Aorta (tissue), 5 donors: Measurements from ENCODE around the gene CDH12. TPM values are rescaled to one million over a fixed set of nuclear protein-coding genes. Genes with fewer than 3 reads are reported as not detected.
"Not testable (repeated sequence)": the region's sequence is repeated elsewhere in the genome, so short reads cannot be mapped to it uniquely, and the experiment has no call there.

Experiments used
- ATAC-seq: fragments of 200-7000 bp; cut with Tn5 transposase; one replicate; pipeline ENCODE4 v1.9.1; 2022; ENCODE audit warnings: moderate library complexity; ENCODE audit not compliant: low FRiP score
- DNase-seq, 2 donors: peaks; one replicate each; pipeline ENCODE4 v3.0.0-alpha.2; 2020
- H3K27ac ChIP-seq, 2 donors: one replicate each; pipeline ENCODE4 v1.5.1; 2013; ENCODE audit warnings: low read length in 2 of 2, mild to moderate bottlenecking in 2 of 2, moderate library complexity in 2 of 2, control low read depth in 1 of 2, inconsistent platforms in 1 of 2, low read depth in 1 of 2
- H3K27me3 ChIP-seq, 2 donors: one replicate each; pipeline ENCODE4 v1.6.1; 2013; ENCODE audit warnings: control low read depth in 1 of 2, low read length in 1 of 2, mild to moderate bottlenecking in 1 of 2, moderate library complexity in 1 of 2; ENCODE audit not compliant: insufficient read depth in 2 of 2, control insufficient read depth in 1 of 2
- H3K36me3 ChIP-seq, 2 donors: one replicate each; pipeline ENCODE4 v1.6.1; 2013; ENCODE audit warnings: control low read depth in 1 of 2, low read length in 1 of 2, mild to moderate bottlenecking in 1 of 2; ENCODE audit not compliant: insufficient read depth in 2 of 2, control insufficient read depth in 1 of 2
- H3K4me1 ChIP-seq, 2 donors: one replicate each; pipeline ENCODE4 v1.6.1; 2013; ENCODE audit warnings: low read length in 2 of 2, control low read depth in 1 of 2, mild to moderate bottlenecking in 1 of 2, moderate library complexity in 1 of 2; ENCODE audit not compliant: insufficient read depth in 2 of 2, control insufficient read depth in 1 of 2
- H3K4me3 ChIP-seq, 2 donors: one replicate each; pipeline ENCODE4 v1.5.1; 2013; ENCODE audit warnings: low read length in 2 of 2, control low read depth in 1 of 2, mild to moderate bottlenecking in 1 of 2
- H3K9me3 ChIP-seq: one replicate; pipeline ENCODE4 v1.6.1; 2013; ENCODE audit warnings: mild to moderate bottlenecking, low read length; ENCODE audit not compliant: control insufficient read depth
- WGBS, 2 donors: extraction: QIAGEN DNeasy Blood & Tissue Kit; methylation state at CpG; one replicate each; pipeline ENCODE4 v1.1.7; 2013; 5-methylcytosine and 5-hydroxymethylcytosine counted together
- intact Hi-C, 2 donors: fragments of 100-400 bp; cut with DNase I; formaldehyde crosslinking; loops; one replicate each; pipeline versions ENCODE4 v1.14.2 to v1.15.0; 2022
- polyA plus RNA-seq, 2 donors: library from polyadenylated mRNA; stranded (reverse); fragments of 200-250 nt; gene quantifications; one replicate each; pipeline ENCODE4 v1.2.3, GENCODE V29; 2013
- total RNA-seq, 2 donors: library from RNA; stranded (reverse); fragmentation: NEBNext Ultra II Directional; extraction: Animal tissue kit (Norgen Biotek cat#: 25700); gene quantifications; one replicate each; pipeline ENCODE4 v1.2.1, GENCODE V29; 2021
- donor health status: healthy with polysubstance abuse.
- donor health status: Bipolar disorder and iron deficiency.
- donor health status: DM: no; HTN: no; CAD: no.
- donor health status: DM: no; HTN: no; CAD: no.
- donor health status: DM: yes; HTN: yes; CAD: no.

CDH12 gene
- total and polyA plus RNA-seq, 4 donors, result not detected

DNA sequence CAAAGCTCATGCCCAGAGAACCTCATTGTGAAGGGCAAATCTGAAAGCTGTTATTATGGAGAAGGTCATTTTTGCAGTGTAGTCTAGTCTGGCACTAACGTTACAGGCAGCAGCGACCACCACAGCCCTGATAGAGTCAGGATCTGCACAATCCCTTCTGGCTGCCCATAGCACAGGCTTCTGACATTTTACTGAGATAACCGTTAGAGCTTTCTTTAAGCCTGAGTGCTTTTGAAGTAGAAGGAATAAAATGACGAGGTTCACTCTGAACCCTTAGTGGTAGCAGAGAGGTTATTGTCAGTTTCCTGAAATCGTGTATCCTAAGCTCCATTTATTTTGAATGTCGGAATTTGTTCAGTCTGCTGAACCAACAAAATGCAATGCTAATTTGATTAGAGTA is 505.1 kb downstream of the CDH12 start:
- H3K9me3 ChIP-seq, result no peaks in the 10 kb centered on the region
- no peak overlapping the region for H3K27ac ChIP-seq
- no peaks in the 10 kb centered on the region for H3K36me3 ChIP-seq
- no peaks in the 10 kb centered on the region for H3K27me3 ChIP-seq
- intact Hi-C loops, result no loop called here
- DNase-seq (no peak), ATAC-seq (no peak)
- 73 to 78% methylated on average over 6 of the region's 6 CpGs for whole genome bisulfite sequencing, 2 donors
- no peak overlapping the region for H3K4me3 ChIP-seq
- no peaks in the 10 kb centered on the region for H3K4me1 ChIP-seq

DNA sequence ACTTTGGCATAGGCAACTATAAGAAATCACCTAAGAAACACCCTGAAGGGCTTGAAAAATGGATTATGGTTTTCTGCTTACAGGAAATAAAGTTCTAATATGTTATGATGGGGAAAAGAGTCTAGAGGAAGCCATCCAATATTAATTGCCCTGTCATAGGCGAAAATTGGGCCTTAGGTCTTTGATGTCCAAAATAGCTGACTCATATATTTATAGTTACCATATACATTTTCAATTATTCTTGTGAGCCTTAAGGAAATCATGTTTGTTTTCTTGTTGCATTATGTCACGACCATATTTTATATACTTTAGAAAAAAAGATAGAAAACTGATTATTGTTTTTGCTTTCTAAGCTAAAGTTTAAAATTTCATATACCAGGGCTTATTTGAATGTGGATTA is 509.1 kb downstream of the CDH12 start:
- no peak for DNase-seq
- H3K4me1 ChIP-seq, result no peaks in the 10 kb centered on the region
- H3K9me3 ChIP-seq, result no peaks in the 10 kb centered on the region
- 43 to 49% methylated on average over 2 of the region's 2 CpGs for whole genome bisulfite sequencing, 2 donors
- no peak for ATAC-seq
- H3K36me3 ChIP-seq, result no peaks in the 10 kb centered on the region
- no peak overlapping the region for H3K27ac ChIP-seq
- no peak overlapping the region for H3K4me3 ChIP-seq
- intact Hi-C loops, result no loop called here
- H3K27me3 ChIP-seq, result no peaks in the 10 kb centered on the region

DNA sequence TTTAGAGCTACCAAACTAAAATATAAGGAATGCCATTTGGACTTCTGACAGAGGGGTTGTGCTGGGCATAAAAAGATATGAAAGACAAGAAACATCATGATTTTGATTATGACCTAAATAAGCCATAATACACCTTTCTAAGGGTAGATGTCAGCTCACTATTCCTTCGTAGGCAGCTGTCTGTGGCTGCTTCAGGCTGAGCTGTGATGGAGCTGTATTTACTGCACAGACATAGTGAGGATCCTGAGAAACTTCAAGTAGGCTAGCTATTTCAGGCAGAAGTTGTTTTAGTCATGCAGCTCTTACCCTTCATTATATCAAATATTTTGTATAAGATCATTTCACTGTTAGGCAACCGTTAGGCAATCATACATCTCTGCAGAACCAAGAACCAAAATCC is 511.7 kb downstream of the CDH12 start:
- no peak for ATAC-seq

DNA sequence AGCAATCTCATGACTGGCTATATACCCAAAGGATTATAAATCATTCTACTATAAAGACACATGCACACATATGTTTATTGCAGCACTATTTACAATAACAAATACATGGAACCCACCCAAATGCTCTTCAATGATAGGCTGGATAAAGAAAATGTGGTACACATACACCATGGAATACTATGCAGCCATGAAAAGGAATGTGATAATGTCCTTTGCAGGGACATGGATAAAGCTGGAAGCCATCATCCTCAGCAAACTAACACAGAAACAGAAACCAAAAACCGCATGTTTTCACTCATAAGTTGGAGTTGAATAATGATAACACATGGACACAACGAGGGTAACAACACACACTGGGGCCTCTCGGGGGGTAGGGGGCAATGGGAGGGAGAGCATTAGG is 520.2 kb downstream of the CDH12 start:
- H3K27me3 ChIP-seq, H3K4me1 ChIP-seq, ATAC-seq, intact Hi-C loops, DNase-seq, H3K27ac ChIP-seq, H3K4me3 ChIP-seq, H3K36me3 ChIP-seq, H3K9me3 ChIP-seq: not testable (repeated sequence)
- 77 to 86% methylated on average over 3 of the region's 3 CpGs for whole genome bisulfite sequencing, 2 donors

More for the DNA sequence above, 511.7 kb downstream of the CDH12 start:
- no peak overlapping the region for H3K27ac ChIP-seq
- WGBS, 2 donors, result 78 to 83% methylated on average over 2 of the region's 2 CpGs
- no peak for DNase-seq
- no peak overlapping the region for H3K4me3 ChIP-seq
- H3K4me1 ChIP-seq, result no peaks in the 10 kb centered on the region
- intact Hi-C loops, result no loop called here
- no peaks in the 10 kb centered on the region for H3K27me3 ChIP-seq
- no peaks in the 10 kb centered on the region for H3K36me3 ChIP-seq
- H3K9me3 ChIP-seq, result no peaks in the 10 kb centered on the region

DNA sequence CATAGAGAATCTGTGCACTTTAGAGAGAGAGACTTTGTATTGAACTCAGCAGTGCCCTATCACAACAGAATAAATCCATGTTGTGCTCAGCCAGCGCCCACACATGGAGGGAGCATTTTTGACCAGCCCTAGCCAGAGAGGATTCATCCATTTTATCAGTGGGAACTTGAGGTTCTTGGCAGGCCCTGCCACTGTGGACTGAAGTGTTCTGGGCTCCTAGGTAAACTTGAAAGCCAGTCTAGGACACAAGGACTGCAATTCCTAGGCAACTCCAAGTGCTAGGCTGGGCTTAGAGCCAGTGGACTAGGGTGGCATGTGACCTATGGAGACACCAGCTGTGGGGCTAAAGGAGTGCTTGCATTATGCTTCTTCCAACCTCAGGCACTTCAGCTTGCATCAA is 523.5 kb downstream of the CDH12 start:
- H3K27ac ChIP-seq, result no peak overlapping the region
- intact Hi-C loops, result no loop called here
- no peaks in the 10 kb centered on the region for H3K9me3 ChIP-seq
- ATAC-seq, result no peak
- no peak for DNase-seq
- no peak overlapping the region for H3K4me3 ChIP-seq
- no peaks in the 10 kb centered on the region for H3K27me3 ChIP-seq
- no peaks in the 10 kb centered on the region for H3K36me3 ChIP-seq
- WGBS, 2 donors, result 62 to 63% methylated on average over 1 of the region's 1 CpG
- H3K4me1 ChIP-seq, result no peaks in the 10 kb centered on the region

DNA sequence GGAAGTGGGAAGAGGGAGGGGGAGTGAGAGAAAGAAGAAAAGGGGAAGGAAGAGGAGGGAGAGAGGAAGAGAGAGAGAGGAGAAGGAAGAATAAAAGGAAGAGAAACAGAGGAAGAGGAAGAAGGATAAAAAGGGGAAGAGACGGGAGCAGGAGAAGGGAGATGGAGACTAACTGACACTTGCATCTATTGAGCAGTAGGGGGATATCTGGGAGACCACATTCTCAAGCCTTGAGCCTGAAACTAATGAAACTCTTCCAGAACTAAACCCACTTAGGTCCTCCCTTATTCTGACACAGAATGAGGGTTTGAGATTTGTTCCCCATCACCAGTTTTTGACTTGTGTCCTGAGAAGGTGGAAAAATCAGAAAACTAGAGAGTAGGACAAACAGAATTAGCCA is 533.3 kb downstream of the CDH12 start:
- Histone ChIP-seq H3K9me3 (no peaks in the 10 kb centered on the region), H3K4me1 (no peaks in the 10 kb centered on the region), H3K27ac (no peak overlapping the region), H3K36me3 (no peaks in the 10 kb centered on the region), H3K4me3 (no peak overlapping the region), H3K27me3 (no peaks in the 10 kb centered on the region)
- intact Hi-C loops, result no loop called here
- DNase-seq (no peak), ATAC-seq (no peak)
- WGBS, 2 donors, result 22 to 26% methylated on average over 1 of the region's 1 CpG

DNA sequence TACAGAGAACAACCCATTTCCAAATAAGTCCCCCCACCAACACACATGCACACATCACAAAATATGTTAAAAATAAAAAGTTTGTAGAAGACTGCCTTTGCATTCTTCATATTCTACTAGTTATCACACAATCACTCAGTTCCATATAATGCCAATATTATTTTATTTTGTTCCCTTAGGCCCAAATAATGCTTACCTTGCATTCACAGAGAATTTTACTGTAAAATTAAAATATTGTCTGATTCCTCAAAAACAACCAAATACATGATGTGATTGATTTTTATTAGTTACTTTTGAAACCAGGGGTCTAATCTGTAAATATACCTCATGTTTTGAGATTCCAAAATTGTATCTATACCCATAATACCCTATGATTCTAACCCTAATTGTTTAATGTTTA is 536.9 kb downstream of the CDH12 start:
- Histone ChIP-seq H3K4me1 (no peaks in the 10 kb centered on the region), H3K27me3 (no peaks in the 10 kb centered on the region), H3K4me3 (no peak overlapping the region), H3K36me3 (no peaks in the 10 kb centered on the region), H3K9me3 (no peaks in the 10 kb centered on the region), H3K27ac (no peak overlapping the region)
- intact Hi-C loops, result no loop called here
- DNase-seq (no peak), ATAC-seq (no peak)

DNA sequence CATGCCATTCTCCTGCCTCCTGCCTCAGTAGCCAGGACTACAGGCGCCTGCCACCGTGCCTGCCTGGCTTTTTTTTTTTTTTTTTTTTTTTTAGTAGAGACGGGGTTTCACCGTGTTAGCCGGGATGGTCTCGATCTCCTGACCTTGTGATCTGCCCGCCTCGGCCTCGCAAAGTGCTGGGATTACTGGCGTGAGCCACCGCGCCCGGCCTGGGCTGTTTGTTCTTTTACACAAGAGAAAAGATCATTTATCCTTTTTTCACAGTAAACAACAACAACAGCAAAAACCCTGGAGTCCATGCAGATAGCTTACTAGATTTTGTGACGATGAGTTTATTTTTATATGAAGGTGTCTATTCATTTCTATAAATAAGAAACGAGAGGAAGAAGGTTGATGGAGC is 538.1 kb downstream of the CDH12 start:
- H3K27ac ChIP-seq, DNase-seq, ATAC-seq, H3K4me1 ChIP-seq, H3K27me3 ChIP-seq, intact Hi-C loops, H3K36me3 ChIP-seq, H3K4me3 ChIP-seq, H3K9me3 ChIP-seq: not testable (repeated sequence)
- 91% methylated on average over 10 to 15 of the region's 15 CpGs for WGBS, 2 donors

DNA sequence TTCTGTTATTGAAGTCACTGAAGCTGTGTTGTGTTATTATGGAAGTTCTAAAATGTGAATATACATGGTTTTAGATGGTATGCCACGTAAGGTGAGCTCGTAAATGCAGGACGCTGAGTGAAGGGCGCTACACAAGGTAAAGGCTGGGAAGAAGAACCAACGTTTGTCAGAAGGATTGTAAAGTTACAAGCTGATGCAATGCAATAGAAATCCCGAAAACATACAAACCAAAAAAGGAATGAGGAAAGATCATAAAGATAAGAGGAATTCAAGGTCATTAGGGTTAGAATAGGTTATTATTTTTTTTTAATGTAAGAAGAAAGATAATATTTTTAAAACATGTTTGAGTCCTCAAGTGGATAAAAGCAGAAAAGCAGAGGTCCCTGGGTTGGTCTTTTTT is 538.6 kb downstream of the CDH12 start:
- no peak overlapping the region for H3K4me3 ChIP-seq
- ATAC-seq (no peak), DNase-seq (no peak)
- H3K36me3 ChIP-seq, result no peaks in the 10 kb centered on the region
- intact Hi-C loops, result no loop called here
- H3K4me1 ChIP-seq, result no peaks in the 10 kb centered on the region
- H3K27ac ChIP-seq, result no peak overlapping the region
- H3K27me3 ChIP-seq, result no peaks in the 10 kb centered on the region
- WGBS, 2 donors, result 83 to 87% methylated on average over 6 of the region's 6 CpGs
- no peaks in the 10 kb centered on the region for H3K9me3 ChIP-seq
